GM21723 (cell line): ENCODE data around the gene GABBR2.

Experiments
- ATAC-seq: cut with Tn5 transposase; IDR thresholded peaks from one replicate; pipeline ENCODE4 v1.9.1; 2021; ENCODE audit warnings: mild to moderate bottlenecking, moderate library complexity; ENCODE audit not compliant: unreplicated experiment

The GABBR2 gene

GRCh38 chr9:98724810-98725530, 16.2 kb upstream of the GABBR2 start:
- ATAC-seq, result no peak

GRCh38 chr9:98721643-98722042, 12.9 kb upstream of the GABBR2 start:
- no peak for ATAC-seq

GRCh38 chr9:98720402-98720801, 11.7 kb upstream of the GABBR2 start:
- no peak for ATAC-seq

GRCh38 chr9:98719055-98719454, 10.3 kb upstream of the GABBR2 start:
- ATAC-seq, result no peak

GRCh38 chr9:98714833-98715232, 6.1 kb upstream of the GABBR2 start:
- ATAC-seq, result no peak

GRCh38 chr9:98712987-98713386, 4.3 kb upstream of the GABBR2 start:
- ATAC-seq, result no peak

GRCh38 chr9:98709968-98710965, 1.5 kb upstream of the GABBR2 start:
- ATAC-seq, result no peak

GRCh38 chr9:98708103-98708932, 417 bp downstream of the GABBR2 start:
- ATAC-seq, result no peak

- peak; percentile 51 for ATAC-seq
These were observed 1.3 kb downstream of the GABBR2 start for GRCh38 chr9:98707166-98708102.

- no peak for ATAC-seq
These were observed 2.0 kb downstream of the GABBR2 start for GRCh38 chr9:98706651-98707165.

- ATAC-seq, result no peak
These were observed 5.8 kb downstream of the GABBR2 start for GRCh38 chr9:98702835-98703380.

GRCh38 chr9:98702340-98702739, 6.4 kb downstream of the GABBR2 start:
- no peak for ATAC-seq

GRCh38 chr9:98701576-98701975, 7.2 kb downstream of the GABBR2 start:
- ATAC-seq, result no peak

- no peak for ATAC-seq
These were observed 7.9 kb downstream of the GABBR2 start for GRCh38 chr9:98700801-98701200.

GRCh38 chr9:98698856-98699255, 9.9 kb downstream of the GABBR2 start:
- no peak for ATAC-seq

GRCh38 chr9:98694943-98695342, 13.8 kb downstream of the GABBR2 start:
- ATAC-seq, result no peak

- ATAC-seq, result no peak
These were observed 16.3 kb downstream of the GABBR2 start for GRCh38 chr9:98692392-98692791.

- ATAC-seq, result no peak
These were observed 16.8 kb downstream of the GABBR2 start for GRCh38 chr9:98691890-98692289.

GRCh38 chr9:98690686-98691085, 18.0 kb downstream of the GABBR2 start:
- ATAC-seq, result no peak
